ENCODE results near the gene SLC12A6.
A peak's percentile ranks its signal among the peaks of the same experiment; 100 is the strongest.
"Not testable (repeated sequence)": the region's sequence is repeated elsewhere in the genome, so short reads cannot be mapped to it uniquely, and the experiment has no call there.

SLC12A6 gene

GRCh38 chr15:34357653-34358052 lies 20.1 kb upstream of the SLC12A6 start:
- no peak for DNase-seq (ENCODE audit: low read depth, low spot score)

DNA sequence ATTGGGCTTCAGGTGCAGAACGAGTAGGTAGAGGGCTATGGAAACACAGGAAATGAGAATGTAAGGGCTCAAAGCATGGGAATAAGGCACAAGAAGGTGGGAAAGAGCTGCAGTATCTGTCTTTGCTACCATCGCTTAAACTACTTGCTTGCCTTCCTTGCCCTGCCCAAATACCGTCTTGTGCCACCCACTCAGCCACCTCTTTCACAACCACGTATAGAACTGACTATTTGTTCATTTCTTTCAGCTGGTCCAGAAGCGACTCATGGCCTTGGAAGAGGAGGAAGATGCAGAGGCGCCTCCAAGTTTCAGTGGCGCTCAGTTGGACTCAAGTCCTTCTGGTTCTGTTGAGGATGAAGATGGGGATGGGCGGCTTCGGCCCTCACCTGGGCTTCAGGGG lies 17.7 kb upstream of the SLC12A6 start:
- no peak for DNase-seq (ENCODE audit: low read depth, low spot score)

DNA sequence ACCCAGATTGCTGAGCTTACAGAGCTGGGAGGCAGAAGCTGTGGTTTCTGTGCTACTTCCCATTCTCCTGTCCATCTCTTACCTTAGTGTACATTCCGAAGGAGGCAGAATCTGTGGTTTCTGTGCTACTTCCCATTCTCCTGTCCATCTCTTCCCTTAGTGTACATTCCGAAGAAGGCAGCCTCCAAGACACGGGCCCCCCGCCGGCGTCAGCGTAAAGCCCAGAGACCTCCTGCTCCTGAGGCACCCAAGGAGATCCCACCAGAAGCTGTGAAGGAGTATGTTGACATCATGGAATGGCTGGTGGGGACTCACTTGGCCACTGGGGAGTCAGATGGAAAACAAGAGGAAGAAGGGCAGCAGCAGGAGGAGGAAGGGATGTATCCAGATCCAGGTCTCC lies 16.7 kb upstream of the SLC12A6 start:
- DNase-seq (ENCODE audit: low read depth, low spot score) = no peak

GRCh38 chr15:34353627-34354026 lies 16.0 kb upstream of the SLC12A6 start:
- DNase-seq (ENCODE audit: low read depth, low spot score) = no peak

DNA sequence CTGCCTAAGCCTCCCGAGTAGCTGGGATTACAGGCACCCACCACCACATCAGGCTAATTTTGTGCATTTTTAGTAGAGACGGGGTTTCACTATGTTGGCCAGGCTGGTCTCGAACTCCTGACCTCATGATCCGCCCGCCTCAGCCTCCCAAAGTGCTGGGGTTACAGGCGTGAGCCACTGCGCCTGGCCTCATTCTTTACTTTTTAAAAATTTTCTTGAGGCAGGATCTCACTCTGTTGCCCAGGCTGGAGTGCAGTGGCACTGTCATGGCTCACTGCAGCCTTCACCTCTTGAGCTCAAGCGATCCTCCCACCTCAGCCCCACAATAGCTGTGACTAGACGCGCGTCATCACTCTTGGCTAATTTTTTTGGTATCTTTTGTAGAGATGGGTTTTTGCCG lies 15.4 kb upstream of the SLC12A6 start:
- not testable (repeated sequence) for DNase-seq (ENCODE audit: low read depth, low spot score)

DNA sequence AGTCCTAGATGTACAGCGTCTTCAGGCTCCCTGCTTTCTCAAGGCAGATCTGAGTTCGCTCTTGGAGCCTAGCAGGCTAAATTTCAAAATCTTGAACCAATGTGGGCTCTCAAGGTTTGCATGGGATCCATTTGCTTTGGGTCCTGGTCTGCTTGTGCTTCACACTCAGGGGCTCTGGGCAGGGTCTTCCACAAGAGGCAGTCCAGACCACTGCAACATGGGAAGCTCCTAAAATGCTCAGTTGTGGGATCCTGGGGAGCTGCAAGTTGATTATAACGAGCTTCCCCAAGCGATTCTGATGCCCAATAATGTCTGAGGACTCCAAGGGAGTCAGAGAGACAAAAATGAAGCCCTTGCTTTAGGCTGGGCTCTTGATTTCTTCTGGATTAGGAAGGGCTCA lies 12.2 kb upstream of the SLC12A6 start:
- no peak for DNase-seq (ENCODE audit: low read depth, low spot score)

- no peak for DNase-seq (ENCODE audit: low read depth, low spot score)
Measured at GRCh38 chr15:34348735-34349300, 11.2 kb upstream of the SLC12A6 start.

DNA sequence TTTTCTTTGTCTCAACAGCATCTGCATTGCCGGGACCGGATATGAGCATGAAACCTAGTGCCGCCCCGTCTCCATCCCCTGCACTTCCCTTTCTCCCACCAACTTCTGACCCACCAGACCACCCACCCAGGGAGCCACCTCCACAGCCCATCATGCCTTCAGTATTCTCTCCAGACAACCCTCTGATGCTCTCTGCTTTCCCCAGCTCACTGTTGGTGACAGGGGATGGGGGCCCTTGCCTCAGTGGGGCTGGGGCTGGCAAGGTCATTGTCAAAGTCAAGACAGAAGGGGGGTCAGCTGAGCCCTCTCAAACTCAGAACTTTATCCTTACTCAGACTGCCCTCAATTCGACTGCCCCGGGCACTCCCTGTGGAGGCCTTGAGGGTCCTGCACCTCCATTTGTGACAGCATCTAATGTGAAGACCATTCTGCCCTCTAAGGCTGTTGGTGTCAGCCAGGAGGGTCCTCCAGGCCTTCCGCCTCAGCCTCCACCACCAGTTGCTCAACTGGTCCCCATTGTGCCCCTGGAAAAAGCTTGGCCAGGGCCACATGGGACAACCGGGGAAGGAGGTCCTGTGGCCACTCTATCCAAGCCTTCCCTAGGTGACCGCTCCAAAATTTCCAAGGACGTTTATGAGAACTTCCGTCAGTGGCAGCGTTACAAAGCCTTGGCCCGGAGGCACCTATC lies 10.5 kb upstream of the SLC12A6 start:
- no peak for DNase-seq (ENCODE audit: low read depth, low spot score)

- DNase-seq (ENCODE audit: low read depth, low spot score) = peak; percentile 95
Measured at GRCh38 chr15:34342737-34343575, 5.4 kb upstream of the SLC12A6 start, which contains the start of the genes NOP10 and NUTM1. Gene NOP10, minus strand, starts transcription at chr15:34343136. Its CDS starts 63 bp downstream, at chr15:34343073. Gene NUTM1, plus strand, starts transcription at chr15:34343315. Its CDS starts 382 bp downstream, at chr15:34343697.

- DNase-seq (ENCODE audit: low read depth, low spot score) = not testable (repeated sequence)
Measured at GRCh38 chr15:34342213-34342736, 4.7 kb upstream of the SLC12A6 start.

GRCh38 chr15:34341381-34342212 lies 4.0 kb upstream of the SLC12A6 start:
- DNase-seq (ENCODE audit: low read depth, low spot score) = no peak

- DNase-seq (ENCODE audit: low read depth, low spot score) = no peak
Measured at GRCh38 chr15:34339946-34340345, 2.4 kb upstream of the SLC12A6 start.

DNA sequence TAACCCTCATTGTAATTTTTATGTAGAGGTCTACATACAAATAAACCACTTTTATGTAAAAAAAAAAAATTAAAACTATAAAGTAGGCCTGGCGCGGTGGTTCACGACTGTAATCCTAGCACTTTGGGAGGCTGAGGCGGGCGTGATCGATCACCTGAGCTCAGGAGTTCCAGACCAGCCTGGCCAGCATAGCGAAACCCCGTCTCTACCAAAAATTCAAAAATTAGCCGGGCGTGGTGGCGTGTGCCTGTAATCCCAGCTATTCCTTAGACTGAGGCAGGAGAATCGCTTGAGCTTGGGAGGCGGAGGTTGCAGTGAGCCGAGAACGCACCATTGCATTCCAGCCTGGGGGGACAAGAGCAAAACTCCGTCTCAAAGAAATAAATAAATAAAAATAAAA lies 766 bp upstream of the SLC12A6 start:
- DNase-seq (ENCODE audit: low read depth, low spot score) = no peak

- DNase-seq (ENCODE audit: low read depth, low spot score) = no peak
Measured at GRCh38 chr15:34336991-34337556, 507 bp downstream of the SLC12A6 start.

- DNase-seq (ENCODE audit: low read depth, low spot score) = no peak
Measured at GRCh38 chr15:34336231-34336990, 1.2 kb downstream of the SLC12A6 start.

DNA sequence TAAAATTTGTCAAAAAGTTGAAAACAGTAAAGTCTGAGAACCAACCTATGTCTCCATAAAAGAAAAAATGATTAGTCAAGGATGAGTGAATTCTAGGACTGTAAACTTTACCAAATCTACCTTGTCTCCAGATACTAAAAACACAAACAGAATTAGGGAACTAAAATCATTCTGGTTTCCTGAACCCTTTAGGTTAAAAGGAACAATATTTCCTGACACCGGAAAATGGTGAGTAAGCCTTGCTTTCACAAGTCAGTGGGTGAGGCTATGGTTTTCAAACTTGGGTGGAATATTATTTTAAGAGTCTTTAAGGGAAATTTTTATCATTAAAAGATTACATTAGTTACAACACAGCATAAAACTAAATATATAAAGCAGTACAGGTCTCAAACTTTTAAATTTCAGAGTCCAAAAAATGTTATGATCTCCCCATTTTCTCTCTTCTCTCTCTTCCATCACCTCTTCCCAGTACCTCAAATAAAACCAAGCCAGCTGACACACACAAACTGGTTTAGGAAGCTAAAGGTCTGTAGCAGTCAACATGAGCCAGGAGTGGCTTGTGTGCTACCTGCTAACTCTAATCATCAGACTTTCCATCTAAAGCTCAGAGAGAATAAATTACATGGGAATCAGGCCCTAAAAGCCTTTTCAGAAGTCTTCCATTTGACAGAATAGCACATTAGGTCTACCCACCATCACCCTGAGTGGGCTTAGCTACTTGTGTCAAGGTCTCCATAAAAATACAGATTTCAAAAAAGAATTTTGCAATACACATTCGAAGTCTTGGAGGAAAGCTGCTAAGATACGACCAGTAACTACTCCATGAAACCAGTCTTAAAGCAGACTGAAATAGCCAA lies 2.2 kb downstream of the SLC12A6 start:
- no peak for DNase-seq (ENCODE audit: low read depth, low spot score)

DNA sequence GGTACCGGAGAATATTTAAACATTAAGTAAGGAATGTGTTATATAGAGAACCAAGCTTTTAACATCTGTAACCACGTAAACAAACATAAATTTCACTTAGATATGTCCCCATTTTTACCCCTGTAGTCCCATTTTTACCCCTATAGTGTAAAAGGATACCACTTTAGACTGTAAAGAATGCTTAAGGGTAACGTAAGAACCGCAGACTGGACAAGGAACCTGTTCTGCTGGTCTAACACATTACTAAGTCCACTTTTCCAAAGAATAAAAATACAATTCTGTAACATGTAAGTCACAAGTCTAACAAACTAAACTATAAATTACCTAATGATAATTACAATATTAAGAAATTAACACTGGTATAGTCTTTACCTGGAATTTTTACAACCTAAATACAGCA lies 2.9 kb downstream of the SLC12A6 start:
- no peak for DNase-seq (ENCODE audit: low read depth, low spot score)

- DNase-seq (ENCODE audit: low read depth, low spot score) = no peak
Measured at GRCh38 chr15:34332553-34333120, 4.9 kb downstream of the SLC12A6 start.

GRCh38 chr15:34331809-34332208 lies 5.8 kb downstream of the SLC12A6 start:
- peak; percentile 44 for DNase-seq (ENCODE audit: low read depth, low spot score)
